ENCODE measurements around the gene ABHD15. TPM values are rescaled to one million over a fixed set of nuclear protein-coding genes. Genes with fewer than 3 reads are reported as not detected.

Gene ABHD15
- total RNA-seq, 1 experiment from 2014 or later, result 8.2 TPM

- DNase-seq (ENCODE audit: low read depth, low spot score), result no peak
- H3K4me3 ChIP-seq (replicated peaks in 1 of 2; ENCODE audit: low read depth in 1 of 2, low read length in 2 of 2), result no peak overlapping the region
- intact Hi-C loops (cut with micrococcal nuclease), result no loop called here
- H3K27ac ChIP-seq (ENCODE audit: low read depth, low read length), result no peak overlapping the region
- BruUV-seq (replicated peaks), result no TSS peak
- no peaks in the 10 kb centered on the region for H3K36me3 ChIP-seq (ENCODE audit: control insufficient read depth in 1 of 2, insufficient read depth in 2 of 2, low read length in 2 of 2)
- no peaks in the 10 kb centered on the region for H3K4me1 ChIP-seq (ENCODE audit: control insufficient read depth in 1 of 2, insufficient read depth in 2 of 2, low read length in 2 of 2)
- no peaks in the 10 kb centered on the region for H3K9me2 ChIP-seq (ENCODE audit: insufficient read depth)
- no peaks in the 10 kb centered on the region for H4K20me1 ChIP-seq (ENCODE audit: insufficient read depth)
- no peaks in the 10 kb centered on the region for H3K27me3 ChIP-seq (ENCODE audit: insufficient read depth, low read length)
- H2AFZ ChIP-seq (ENCODE audit: low read depth, low read length, poor library complexity, severe bottlenecking), result no peak overlapping the region
- ChIA-PET POLR2A (no interaction called here), RAD21 (ENCODE audit: low non-redundant PET in 1 of 2, low total read pairs in 2 of 2, uncharacterized antibody in 2 of 2, unreplicated experiment in 2 of 2) (no interaction called here), CTCF (no interaction called here)
- no peak for TF ChIP-seq TCF7L2 (IDR thresholded peaks at IDR 0.05; ENCODE audit: borderline replicate concordance, extremely low read depth, insufficient read depth, insufficient read length)
- no peak for TF ChIP-seq FOSL1 (IDR thresholded peaks at IDR 0.05; ENCODE audit: low read depth)
- TF ChIP-seq POLR2A (IDR thresholded peaks at IDR 0.05; ENCODE audit: borderline replicate concordance, extremely low read depth, insufficient read depth, insufficient read length), result no peak
- no peak for TF ChIP-seq ZFX (IDR thresholded peaks at IDR 0.05)
- no peak for TF ChIP-seq SRF (IDR thresholded peaks at IDR 0.05; ENCODE audit: low read depth)
- no peak for TF ChIP-seq CBX3 (IDR thresholded peaks at IDR 0.05; ENCODE audit: low read depth)
- no peak for TF ChIP-seq EZH2 (IDR thresholded peaks at IDR 0.05)
- TF ChIP-seq CEBPB (IDR thresholded peaks at IDR 0.05; ENCODE audit: low read depth), result no peak
- TF ChIP-seq ELF1 (IDR thresholded peaks at IDR 0.05; ENCODE audit: borderline replicate concordance, low read depth), result no peak
- no peak for TF ChIP-seq ZNF274 (IDR thresholded peaks at IDR 0.05; ENCODE audit: low read depth, low read length)
- no peak for TF ChIP-seq ATF3 (IDR thresholded peaks at IDR 0.05)
- no peak for TF ChIP-seq EGR1 (IDR thresholded peaks at IDR 0.05; ENCODE audit: low read depth)
- no peak for TF ChIP-seq EZH2phosphoT487 (IDR thresholded peaks at IDR 0.05; ENCODE audit: borderline replicate concordance)
- no peak for ATAC-seq
- H3K9ac ChIP-seq (ENCODE audit: low read length), result no peak overlapping the region
- H3K4me2 ChIP-seq (ENCODE audit: low read length), result no peak overlapping the region
- H3K9me3 ChIP-seq (ENCODE audit: control insufficient read depth in 1 of 2, insufficient read depth in 1 of 2, low read depth in 1 of 2, low read length in 2 of 2), result no peaks in the 10 kb centered on the region
- no peaks in the 10 kb centered on the region for H3K79me2 ChIP-seq (ENCODE audit: insufficient read depth, low read length)
Measured at GRCh38 chr17:29549177-29549923, 17.5 kb downstream of the ABHD15 start.

Measured in HCT116 (cell line).